GM12891 (cell line): ENCODE data around the gene SPPL3.

Experiments used
- DNase-seq: peaks from one replicate; pipeline ENCODE4 v3.0.0; 2011; ENCODE audit warnings: low spot score; ENCODE audit not compliant: insufficient read length
- FAIRE-seq: peaks from 2 replicates; lab custom pipeline; 2011; peaks lifted over from hg19 to GRCh38; lab: Jason Lieb, UNC
- PAX5 ChIP-seq: IDR thresholded peaks from 2 replicates; pipeline ENCODE4 v1.6.1; 2011; ENCODE audit warnings: low read length, moderate library complexity, mild to moderate bottlenecking; ENCODE audit not compliant: insufficient read depth, severe bottlenecking
- POLR2A ChIP-seq: IDR thresholded peaks from 2 replicates; pipeline ENCODE4 v1.6.1; 2011; ENCODE audit warnings: low read depth, low read length, control low read depth
- POLR2AphosphoS5 ChIP-seq: IDR thresholded peaks from 2 replicates; pipeline ENCODE4 v1.6.1; 2011; ENCODE audit warnings: low read depth, low read length, control low read depth
- POU2F2 ChIP-seq: IDR thresholded peaks from 2 replicates; pipeline ENCODE4 v1.6.1; 2011; ENCODE audit warnings: low read depth, mild to moderate bottlenecking, control low read depth, low read length, moderate library complexity
- SPI1 ChIP-seq: IDR thresholded peaks from 2 replicates; pipeline ENCODE4 v1.6.1; 2011; ENCODE audit warnings: low read depth, low read length, control low read depth
- TAF1 ChIP-seq: IDR thresholded peaks from 2 replicates; pipeline ENCODE4 v1.6.1; 2011; ENCODE audit warnings: low read depth, low read length, control low read depth

Gene SPPL3

GRCh38 chr12:120939523-120939922 lies 35.4 kb upstream of the SPPL3 start:
- DNase-seq (no peak), FAIRE-seq (no peak)
- TF ChIP-seq POU2F2 (no peak), SPI1 (0 out of 2 replicates have a peak, but pooled peaks have one; percentile 5)

- TF ChIP-seq PAX5, result no peak
- TF ChIP-seq POLR2A, result no peak
- no peak for TF ChIP-seq POU2F2
- no peak for DNase-seq
- FAIRE-seq, result no peak
Observed at GRCh38 chr12:120938496-120938895, 34.3 kb upstream of the SPPL3 start.

GRCh38 chr12:120936197-120936596 lies 32.0 kb upstream of the SPPL3 start:
- FAIRE-seq, result no peak
- no peak for DNase-seq
- TF ChIP-seq SPI1 (peak; percentile 79), PAX5 (no peak)

- TF ChIP-seq PAX5 (no peak), TAF1 (no peak), POU2F2 (no peak), POLR2AphosphoS5 (no peak), SPI1 (no peak), POLR2A (no peak)
- no peak for DNase-seq
Observed at GRCh38 chr12:120933786-120934185, 29.6 kb upstream of the SPPL3 start.

GRCh38 chr12:120932956-120933526 lies 28.9 kb upstream of the SPPL3 start:
- no peak for DNase-seq
- no peak for FAIRE-seq
- no peak for TF ChIP-seq POLR2A
- TF ChIP-seq TAF1, result no peak
- no peak for TF ChIP-seq POLR2AphosphoS5
- TF ChIP-seq POU2F2, result no peak
- TF ChIP-seq SPI1, result no peak
- TF ChIP-seq PAX5, result no peak

More at GRCh38 chr12:120933786-120934185, 29.6 kb upstream of the SPPL3 start:
- FAIRE-seq, result no peak

- DNase-seq, result no peak
- no peak for TF ChIP-seq PAX5
- no peak for TF ChIP-seq POU2F2
- no peak for TF ChIP-seq POLR2AphosphoS5
- no peak for FAIRE-seq
Observed at GRCh38 chr12:120932058-120932457, 27.9 kb upstream of the SPPL3 start.

GRCh38 chr12:120930032-120930431 lies 25.9 kb upstream of the SPPL3 start:
- FAIRE-seq, result no peak
- TF ChIP-seq POU2F2, result no peak
- TF ChIP-seq SPI1, result no peak
- TF ChIP-seq POLR2A, result no peak
- no peak for TF ChIP-seq TAF1
- no peak for TF ChIP-seq POLR2AphosphoS5
- TF ChIP-seq PAX5, result no peak

GRCh38 chr12:120928864-120929652 lies 24.9 kb upstream of the SPPL3 start:
- FAIRE-seq (no peak), DNase-seq (no peak)
- no peak for TF ChIP-seq TAF1

More at GRCh38 chr12:120930032-120930431, 25.9 kb upstream of the SPPL3 start:
- DNase-seq, result no peak

GRCh38 chr12:120925740-120926563 lies 21.8 kb upstream of the SPPL3 start:
- DNase-seq, result no peak
- TF ChIP-seq PAX5 (no peak), POLR2A (no peak), POU2F2 (no peak), SPI1 (no peak), TAF1 (no peak), POLR2AphosphoS5 (no peak)
- no peak for FAIRE-seq

- TF ChIP-seq TAF1 (no peak), POLR2AphosphoS5 (no peak), SPI1 (no peak), POU2F2 (no peak), POLR2A (no peak), PAX5 (no peak)
- no peak for FAIRE-seq
- DNase-seq, result no peak
Observed at GRCh38 chr12:120922279-120922678, 18.1 kb upstream of the SPPL3 start.
